SKM-1 treated with dmso at 0.1 percent for 144 hours (cell line): ENCODE measurements around the gene TNKS1BP1.
"Not testable (repeated sequence)": the region's sequence is repeated elsewhere in the genome, so short reads cannot be mapped to it uniquely, and the experiment has no call there.

Experiments
- DNase-seq: peaks from one replicate; lab custom pipeline; 2025; ENCODE audit not compliant: unreplicated experiment; lab: John Stamatoyannopoulos, UW

Gene TNKS1BP1

GRCh38 chr11:57311109-57311936, 13.4 kb downstream of the TNKS1BP1 start:
- DNase-seq: peak; percentile 26

- DNase-seq: no peak
These were observed 14.1 kb downstream of the TNKS1BP1 start for GRCh38 chr11:57310630-57311086.

GRCh38 chr11:57310091-57310490, 14.7 kb downstream of the TNKS1BP1 start:
- no peak for DNase-seq

- DNase-seq: no peak
These were observed 15.4 kb downstream of the TNKS1BP1 start for GRCh38 chr11:57309106-57310059.

GRCh38 chr11:57308426-57309060, 16.2 kb downstream of the TNKS1BP1 start:
- no peak for DNase-seq

- DNase-seq: no peak
These were observed 17.0 kb downstream of the TNKS1BP1 start for GRCh38 chr11:57307666-57308270.

- peak; percentile 18 for DNase-seq
These were observed 17.7 kb downstream of the TNKS1BP1 start for GRCh38 chr11:57306940-57307565.

GRCh38 chr11:57306161-57306876, 18.4 kb downstream of the TNKS1BP1 start:
- DNase-seq: no peak

- DNase-seq: no peak
These were observed 19.2 kb downstream of the TNKS1BP1 start for GRCh38 chr11:57305523-57305922.

- no peak for DNase-seq
These were observed 20.7 kb downstream of the TNKS1BP1 start for GRCh38 chr11:57303990-57304579.

GRCh38 chr11:57303280-57303989, 21.3 kb downstream of the TNKS1BP1 start:
- no peak for DNase-seq

GRCh38 chr11:57302489-57302888, 22.3 kb downstream of the TNKS1BP1 start:
- DNase-seq: no peak

- DNase-seq: no peak
These were observed 22.9 kb downstream of the TNKS1BP1 start for GRCh38 chr11:57301711-57302423.

- DNase-seq: no peak
These were observed 24.0 kb downstream of the TNKS1BP1 start for GRCh38 chr11:57300785-57301184.

GRCh38 chr11:57299150-57299737, 25.5 kb downstream of the TNKS1BP1 start:
- DNase-seq: no peak

GRCh38 chr11:57297221-57297620, 27.5 kb downstream of the TNKS1BP1 start:
- no peak for DNase-seq

- not testable (repeated sequence) for DNase-seq
These were observed 28.5 kb downstream of the TNKS1BP1 start for GRCh38 chr11:57296205-57296604.
